ENCODE results near the gene FMNL2.
"Not testable (repeated sequence)": the region's sequence is repeated elsewhere in the genome, so short reads cannot be mapped to it uniquely, and the experiment has no call there.

The FMNL2 gene

GRCh38 chr2:152335016-152335725 lies at the start of gene FMNL2:
FMNL2 (plus strand) TSS chr2:152335174.
- DNase-seq = peak; percentile 94

- no peak for DNase-seq
Observed at GRCh38 chr2:152292991-152293390, 42.0 kb upstream of the FMNL2 start.

- no peak for DNase-seq
Observed at GRCh38 chr2:152297715-152298114, 37.3 kb upstream of the FMNL2 start.

GRCh38 chr2:152298754-152299153 lies 36.2 kb upstream of the FMNL2 start:
- DNase-seq = no peak

- DNase-seq = no peak
Observed at GRCh38 chr2:152301131-152301530, 33.8 kb upstream of the FMNL2 start.

GRCh38 chr2:152303951-152304350 lies 31.0 kb upstream of the FMNL2 start:
- DNase-seq = no peak

- DNase-seq = no peak
Observed at GRCh38 chr2:152304836-152305235, 30.1 kb upstream of the FMNL2 start.

- DNase-seq = no peak
Observed at GRCh38 chr2:152307863-152308262, 27.1 kb upstream of the FMNL2 start.

GRCh38 chr2:152309352-152310214 lies 25.4 kb upstream of the FMNL2 start:
- no peak for DNase-seq

GRCh38 chr2:152319822-152320570 lies 15.0 kb upstream of the FMNL2 start:
- DNase-seq = no peak

- no peak for DNase-seq
Observed at GRCh38 chr2:152320814-152321213, 14.2 kb upstream of the FMNL2 start.

- no peak for DNase-seq
Observed at GRCh38 chr2:152322222-152322621, 12.8 kb upstream of the FMNL2 start.

- not testable (repeated sequence) for DNase-seq
Observed at GRCh38 chr2:152325126-152325525, 9.8 kb upstream of the FMNL2 start.

GRCh38 chr2:152326710-152327109 lies 8.3 kb upstream of the FMNL2 start:
- no peak for DNase-seq

- DNase-seq = no peak
Observed at GRCh38 chr2:152328013-152328412, 7.0 kb upstream of the FMNL2 start.

GRCh38 chr2:152330235-152330866 lies 4.6 kb upstream of the FMNL2 start:
- DNase-seq = no peak

GRCh38 chr2:152334701-152335015 lies 316 bp upstream of the FMNL2 start:
- DNase-seq = no peak

- peak; percentile 69 for DNase-seq
Observed at GRCh38 chr2:152335726-152336118, 748 bp downstream of the FMNL2 start.

GRCh38 chr2:152336119-152336853 lies 1.3 kb downstream of the FMNL2 start:
- peak; percentile 68 for DNase-seq

- peak; percentile 67 for DNase-seq
Observed at GRCh38 chr2:152336854-152337510, 2.0 kb downstream of the FMNL2 start.

- no peak for DNase-seq
Observed at GRCh38 chr2:152337511-152337903, 2.5 kb downstream of the FMNL2 start.

Measured in left hindlimb (tissue), 1 donor.